ENCODE data around the gene DCHS1. TPM values are rescaled to one million over a fixed set of nuclear protein-coding genes. Genes with fewer than 3 reads are reported as not detected.

Gene DCHS1
- total and polyA plus RNA-seq, 2 experiments from 2014 or later: 1.1 to 6.4 TPM

DNA sequence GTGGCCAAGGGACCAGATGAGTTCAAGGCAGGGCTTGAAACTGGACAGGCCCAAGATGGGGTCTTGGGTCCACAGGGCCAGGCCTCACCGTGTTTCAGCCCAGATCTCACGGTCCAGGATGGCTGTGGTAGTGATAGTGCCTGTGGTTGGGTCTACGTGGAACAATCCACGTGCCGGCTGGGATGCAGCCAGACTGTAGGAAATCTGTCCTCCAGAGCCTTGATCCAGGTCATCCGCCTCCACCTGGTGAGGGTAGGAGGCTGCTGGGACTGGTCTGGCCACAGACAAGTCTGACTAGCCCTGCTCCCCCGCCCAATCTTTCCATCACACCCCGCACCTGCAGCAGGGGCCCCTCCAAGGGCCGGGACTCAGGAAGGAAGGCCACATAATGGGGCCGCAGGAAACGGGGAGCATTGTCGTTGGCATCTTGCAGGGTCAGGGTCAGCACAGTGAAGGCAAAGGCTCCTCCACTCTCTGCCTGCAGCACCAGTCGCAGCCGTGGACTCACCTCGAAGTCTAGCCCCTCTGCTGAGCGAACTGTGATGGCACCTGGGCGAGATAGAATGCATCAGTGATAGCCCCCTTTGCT lies 29.7 kb downstream of the DCHS1 start:
- Histone ChIP-seq H3K4me3 (no peak overlapping the region), H2AFZ (no peak overlapping the region), H3K79me2 (ENCODE audit: insufficient read depth) (no peaks in the 10 kb centered on the region), H3F3A (ENCODE audit: insufficient read depth) (no peaks in the 10 kb centered on the region), H3K4me2 (ENCODE audit: unreplicated experiment) (no peak overlapping the region), H3K36me3 (ENCODE audit: low read depth) (no peaks in the 10 kb centered on the region), H3K27me3 (replicated peaks; ENCODE audit: insufficient read depth) (no peaks in the 10 kb centered on the region), H3K4me1 (ENCODE audit: insufficient read depth) (no peaks in the 10 kb centered on the region), H3K9me3 (ENCODE audit: low read depth) (no peaks in the 10 kb centered on the region), H3K9me2 (ENCODE audit: insufficient read depth) (no peaks in the 10 kb centered on the region), H3K9ac (no peak overlapping the region), H4K20me1 (ENCODE audit: insufficient read depth) (no peaks in the 10 kb centered on the region), H3K27ac (no peak overlapping the region)
- in situ Hi-C loops (cut with MboI): no loop called here
- TF ChIP-seq EZH2 (IDR thresholded peaks at IDR 0.05; ENCODE audit: insufficient read depth, poor library complexity, severe bottlenecking) (no peak), EZH2phosphoT487 (IDR thresholded peaks at IDR 0.05; ENCODE audit: insufficient read depth, low read depth) (no peak)
- WGBS, 2 experiments (ENCODE audit: low coverage in 1 of 2, low lambda C conversion rate in 2 of 2, missing lambda C conversion rate in 2 of 2): 90 to 93% methylated on average over 17 of the region's 17 CpGs
- no peak for DNase-seq

DNA sequence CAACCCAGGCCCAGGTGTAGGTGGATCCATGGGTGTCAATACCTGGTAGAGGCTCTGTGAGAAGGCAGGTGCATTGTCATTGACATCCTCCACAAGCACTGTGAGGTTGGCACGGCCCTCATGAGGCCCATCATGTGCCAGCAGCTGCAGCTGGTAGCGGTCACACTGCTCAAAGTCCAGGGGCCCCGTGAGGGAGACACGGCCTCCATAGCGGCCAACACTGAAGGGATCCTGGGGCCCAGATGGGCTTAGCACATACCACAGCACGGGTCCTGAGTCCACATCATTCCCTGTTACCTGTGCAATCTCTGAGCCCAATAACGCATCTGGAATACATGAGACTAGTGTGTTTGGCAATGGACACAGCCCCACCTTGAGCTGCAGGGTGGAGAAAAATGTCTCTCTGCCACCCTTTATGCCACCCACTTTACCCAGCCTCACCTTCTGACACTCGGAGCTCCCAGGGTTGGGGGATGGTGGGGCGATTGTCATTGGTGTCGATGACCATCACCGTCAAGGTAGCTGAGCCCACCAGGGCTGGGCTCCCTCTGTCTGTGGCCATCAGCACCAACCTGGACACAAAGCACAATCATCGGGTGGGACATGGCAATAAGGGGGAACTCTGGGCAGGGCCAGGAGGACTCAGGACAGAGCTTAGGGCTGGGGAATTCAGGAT lies 30.3 kb downstream of the DCHS1 start:
- no peak for DNase-seq
- no peak overlapping the region for H3K4me2 ChIP-seq (ENCODE audit: unreplicated experiment)
- no peak overlapping the region for H3K4me3 ChIP-seq
- H3K9me3 ChIP-seq (ENCODE audit: low read depth): no peaks in the 10 kb centered on the region
- H3K79me2 ChIP-seq (ENCODE audit: insufficient read depth): no peaks in the 10 kb centered on the region
- no peaks in the 10 kb centered on the region for H3K36me3 ChIP-seq (ENCODE audit: low read depth)
- no peaks in the 10 kb centered on the region for H3K4me1 ChIP-seq (ENCODE audit: insufficient read depth)
- WGBS, 2 experiments (ENCODE audit: low coverage in 1 of 2, low lambda C conversion rate in 2 of 2, missing lambda C conversion rate in 2 of 2): 76 to 78% methylated on average over 12 of the region's 12 CpGs
- H4K20me1 ChIP-seq (ENCODE audit: insufficient read depth): no peaks in the 10 kb centered on the region
- TF ChIP-seq EZH2phosphoT487 (IDR thresholded peaks at IDR 0.05; ENCODE audit: insufficient read depth, low read depth): no peak
- no peak for TF ChIP-seq EZH2 (IDR thresholded peaks at IDR 0.05; ENCODE audit: insufficient read depth, poor library complexity, severe bottlenecking)
- H3K27me3 ChIP-seq (replicated peaks; ENCODE audit: insufficient read depth): no peaks in the 10 kb centered on the region
- no peak overlapping the region for H3K27ac ChIP-seq
- in situ Hi-C loops (cut with MboI): no loop called here
- no peaks in the 10 kb centered on the region for H3F3A ChIP-seq (ENCODE audit: insufficient read depth)
- H3K9me2 ChIP-seq (ENCODE audit: insufficient read depth): no peaks in the 10 kb centered on the region
- H3K9ac ChIP-seq: no peak overlapping the region
- no peak overlapping the region for H2AFZ ChIP-seq

DNA sequence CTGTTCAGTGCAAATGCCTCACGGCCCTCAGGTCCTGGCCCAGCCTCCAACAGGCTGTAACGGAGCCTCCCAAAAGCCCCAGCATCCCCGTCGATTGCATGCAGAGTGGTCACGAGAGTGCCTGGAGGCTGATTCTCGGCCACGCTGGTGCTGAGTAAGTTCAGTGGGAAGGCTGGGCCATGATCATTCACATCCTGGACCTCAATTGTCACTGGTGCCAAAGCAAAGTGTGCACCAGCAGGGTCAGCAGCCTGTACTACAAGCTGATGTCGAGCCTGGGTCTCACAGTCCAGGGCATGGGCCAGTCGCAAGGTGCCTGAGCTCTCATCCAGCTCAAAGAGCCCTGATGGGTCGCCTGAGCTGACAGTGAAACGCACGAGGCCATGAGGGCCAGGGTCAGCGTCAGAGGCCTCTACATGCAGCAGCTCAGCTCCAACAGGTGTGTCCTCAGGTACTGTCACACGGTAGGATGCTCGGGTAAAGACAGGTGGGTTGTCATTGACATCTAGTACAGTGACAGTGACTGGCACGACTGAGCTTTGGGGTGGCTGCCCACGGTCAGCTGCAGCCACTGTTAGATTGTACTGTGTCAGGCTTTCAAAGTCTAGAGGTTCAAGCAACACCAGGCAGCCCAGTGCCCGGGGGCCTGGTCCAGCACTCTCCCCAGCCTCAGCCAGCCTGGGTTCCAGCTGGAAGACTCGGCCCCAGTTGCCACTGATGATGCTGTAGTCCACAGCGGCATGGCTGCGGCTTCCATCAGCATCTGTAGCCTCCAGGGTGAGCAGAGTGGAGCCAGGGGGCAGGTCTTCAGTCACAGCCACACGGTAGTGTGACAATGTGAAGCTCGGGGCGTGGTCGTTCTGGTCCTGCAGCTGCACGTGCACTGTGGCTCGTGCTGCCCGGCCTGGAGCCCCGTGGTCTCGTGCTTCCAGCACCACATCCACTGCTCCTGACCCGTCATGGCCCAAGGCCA lies 31.9 kb downstream of the DCHS1 start:
- H3K9me3 ChIP-seq (ENCODE audit: low read depth): no peaks in the 10 kb centered on the region
- H3K4me3 ChIP-seq: no peak overlapping the region
- in situ Hi-C loops (cut with MboI): no loop called here
- H3K27ac ChIP-seq: no peak overlapping the region
- H3K9ac ChIP-seq: no peak overlapping the region
- H3K9me2 ChIP-seq (ENCODE audit: insufficient read depth): no peaks in the 10 kb centered on the region
- H2AFZ ChIP-seq: no peak overlapping the region
- TF ChIP-seq EZH2phosphoT487 (IDR thresholded peaks at IDR 0.05; ENCODE audit: insufficient read depth, low read depth): no peak
- no peak for TF ChIP-seq EZH2 (IDR thresholded peaks at IDR 0.05; ENCODE audit: insufficient read depth, poor library complexity, severe bottlenecking)
- peaks cover 1% of the 10 kb centered on the region; the same call in 1 of the 2 replicates for H3F3A ChIP-seq (ENCODE audit: insufficient read depth)
- H3K27me3 ChIP-seq (replicated peaks; ENCODE audit: insufficient read depth): no peaks in the 10 kb centered on the region
- H4K20me1 ChIP-seq (ENCODE audit: insufficient read depth): no peaks in the 10 kb centered on the region
- H3K79me2 ChIP-seq (ENCODE audit: insufficient read depth): no peaks in the 10 kb centered on the region
- WGBS, 2 experiments (ENCODE audit: low coverage in 1 of 2, low lambda C conversion rate in 2 of 2, missing lambda C conversion rate in 2 of 2): 80 to 83% methylated on average over 31 of the region's 31 CpGs
- DNase-seq: no peak
- peaks cover 4% of the 10 kb centered on the region; the same call in 1 of the 2 replicates for H3K4me1 ChIP-seq (ENCODE audit: insufficient read depth)
- H3K4me2 ChIP-seq (ENCODE audit: unreplicated experiment): no peak overlapping the region
- no peaks in the 10 kb centered on the region for H3K36me3 ChIP-seq (ENCODE audit: low read depth)
